ENCODE measurements around the gene DUSP2.

The DUSP2 gene

DNA sequence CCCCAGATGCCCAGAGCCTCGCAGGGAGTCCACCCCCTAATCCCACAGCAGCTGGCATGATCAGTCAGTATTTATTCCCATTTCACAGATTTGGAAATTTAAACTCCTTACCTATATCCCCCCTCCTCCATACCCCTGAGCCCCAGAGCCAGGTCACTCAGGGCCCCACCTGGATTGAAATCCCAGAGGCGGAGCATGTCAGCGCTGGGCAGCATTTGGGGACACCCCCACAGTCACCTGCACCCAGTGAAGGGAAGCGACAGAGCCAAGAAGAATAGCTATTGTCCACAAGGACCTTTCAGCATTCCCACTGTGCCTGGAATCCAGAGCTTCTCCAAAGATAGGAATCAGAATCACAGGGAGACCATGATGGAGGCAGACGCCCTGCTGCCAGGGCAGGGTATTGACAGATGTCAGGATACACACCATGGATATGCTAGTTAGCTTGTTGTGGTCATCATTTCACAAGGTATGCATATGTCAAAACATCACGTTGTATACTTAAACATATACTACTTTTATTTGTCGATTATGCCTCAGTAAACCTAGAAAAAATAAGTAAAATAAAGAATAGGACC lies 6.0 kb downstream of the DUSP2 start:
- peak overlapping the region; percentile 42; the same call in 1 of the 2 replicates for H3K27ac ChIP-seq
- TF ChIP-seq, protein P1, sequence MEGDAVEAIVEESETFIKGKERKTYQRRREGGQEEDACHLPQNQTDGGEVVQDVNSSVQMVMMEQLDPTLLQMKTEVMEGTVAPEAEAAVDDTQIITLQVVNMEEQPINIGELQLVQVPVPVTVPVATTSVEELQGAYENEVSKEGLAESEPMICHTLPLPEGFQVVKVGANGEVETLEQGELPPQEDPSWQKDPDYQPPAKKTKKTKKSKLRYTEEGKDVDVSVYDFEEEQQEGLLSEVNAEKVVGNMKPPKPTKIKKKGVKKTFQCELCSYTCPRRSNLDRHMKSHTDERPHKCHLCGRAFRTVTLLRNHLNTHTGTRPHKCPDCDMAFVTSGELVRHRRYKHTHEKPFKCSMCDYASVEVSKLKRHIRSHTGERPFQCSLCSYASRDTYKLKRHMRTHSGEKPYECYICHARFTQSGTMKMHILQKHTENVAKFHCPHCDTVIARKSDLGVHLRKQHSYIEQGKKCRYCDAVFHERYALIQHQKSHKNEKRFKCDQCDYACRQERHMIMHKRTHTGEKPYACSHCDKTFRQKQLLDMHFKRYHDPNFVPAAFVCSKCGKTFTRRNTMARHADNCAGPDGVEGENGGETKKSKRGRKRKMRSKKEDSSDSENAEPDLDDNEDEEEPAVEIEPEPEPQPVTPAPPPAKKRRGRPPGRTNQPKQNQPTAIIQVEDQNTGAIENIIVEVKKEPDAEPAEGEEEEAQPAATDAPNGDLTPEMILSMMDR (IDR thresholded peaks at IDR 0.05): no peak
- no peak for TF ChIP-seq ZFX (IDR thresholded peaks at IDR 0.05; ENCODE audit: borderline replicate concordance)

DNA sequence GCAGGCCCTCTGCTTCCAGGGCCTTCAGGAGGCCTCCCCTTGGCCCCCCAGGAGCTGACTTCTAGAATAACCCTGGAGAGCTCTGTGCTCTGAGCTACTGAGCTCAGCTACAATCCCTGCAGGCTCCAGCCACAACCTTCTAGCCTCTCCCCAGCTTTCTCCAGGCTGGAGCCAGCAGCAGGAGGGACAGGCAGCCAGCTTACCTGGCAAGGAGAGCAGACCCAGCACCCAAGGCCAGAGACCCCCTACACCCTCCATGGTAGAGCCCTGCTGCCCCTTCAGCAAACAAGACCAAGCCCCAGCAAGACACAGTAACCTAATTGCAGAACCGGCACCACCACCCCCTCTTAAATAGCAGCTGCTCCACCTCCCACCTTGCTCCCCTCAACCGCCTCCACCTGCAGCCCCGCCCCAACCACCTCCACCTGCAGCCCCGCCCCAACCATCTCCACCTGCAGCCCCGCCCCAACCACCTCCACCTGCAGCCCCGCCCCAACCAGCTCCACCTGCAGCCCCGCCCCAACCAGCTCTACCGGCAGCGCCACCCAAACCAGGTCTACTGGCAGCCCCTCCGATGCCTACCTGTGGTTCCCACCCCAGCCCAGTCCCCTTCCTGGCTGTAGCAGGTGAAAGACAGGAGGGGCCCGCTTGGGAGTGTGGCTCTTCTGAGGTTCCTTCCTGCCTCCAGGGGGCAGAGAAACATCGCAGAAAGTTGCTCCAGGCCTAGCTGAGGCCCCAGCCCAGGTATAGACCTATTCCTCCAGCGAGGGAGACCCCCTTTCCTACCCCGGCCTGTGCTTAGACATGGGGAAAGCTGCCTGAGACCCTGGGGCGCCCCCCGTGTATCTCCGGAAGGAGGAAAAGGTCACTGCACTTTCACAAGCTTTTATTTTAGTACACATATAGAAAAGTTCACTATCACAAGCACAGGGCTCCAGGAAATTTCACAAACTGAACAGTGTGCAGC lies 6.8 kb downstream of the DUSP2 start, which contains the start of gene ASTL:
ASTL (minus strand) TSS at position 324 of the 967 bp plus-strand sequence; CDS start at position 258, 66 bp downstream.
- TF ChIP-seq ZFX (IDR thresholded peaks at IDR 0.05; ENCODE audit: borderline replicate concordance): no peak
- TF ChIP-seq, protein P1 (IDR thresholded peaks at IDR 0.05): peak; percentile 44
- peak within 1 kb of the TSS; percentile 42; the same call in 1 of the 2 replicates for H3K27ac ChIP-seq

DNA sequence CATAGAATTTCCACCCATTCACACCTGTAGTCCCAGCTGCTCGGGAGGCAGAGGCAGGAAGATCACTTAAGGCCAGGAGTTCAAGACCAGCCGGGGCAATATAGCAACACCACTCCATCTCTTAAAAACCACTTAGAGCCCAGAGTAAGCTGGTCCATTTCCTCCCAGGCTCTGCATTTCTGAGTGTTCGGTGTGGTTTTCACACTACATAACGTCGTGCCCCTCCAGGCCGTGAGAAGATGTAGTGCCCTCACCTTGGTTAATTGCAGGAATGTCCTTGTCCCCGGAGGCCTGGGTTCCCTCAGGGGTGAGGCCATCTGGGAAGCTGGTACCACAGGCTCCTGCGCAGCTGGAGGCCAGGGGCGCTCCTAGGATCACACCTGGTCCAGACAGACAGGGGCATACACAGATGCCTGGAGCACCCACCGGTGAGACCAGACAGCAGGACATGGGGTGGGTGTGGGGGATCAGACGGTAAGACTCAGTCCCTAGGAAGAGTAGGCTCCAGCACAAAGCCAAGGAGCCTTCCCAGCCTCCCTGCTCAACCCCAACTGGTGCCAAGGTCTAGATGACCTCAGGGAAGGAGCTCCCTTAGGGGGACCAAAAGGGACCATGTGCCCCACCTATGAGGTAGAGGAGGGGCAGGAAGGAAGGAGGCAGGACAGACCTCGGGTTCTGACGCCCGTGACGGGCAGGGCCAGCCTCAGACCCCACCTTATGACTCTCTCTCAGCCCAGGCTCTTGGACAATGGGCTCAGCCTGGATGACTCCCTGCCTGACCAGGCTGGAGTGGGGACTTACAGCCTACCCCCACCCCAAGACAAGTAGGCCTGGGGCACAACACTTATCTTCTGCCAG lies 7.7 kb downstream of the DUSP2 start:
- TF ChIP-seq, protein P1 (IDR thresholded peaks at IDR 0.05): no peak
- no peak for TF ChIP-seq ZFX (IDR thresholded peaks at IDR 0.05; ENCODE audit: borderline replicate concordance)
- no peak overlapping the region for H3K27ac ChIP-seq

DNA sequence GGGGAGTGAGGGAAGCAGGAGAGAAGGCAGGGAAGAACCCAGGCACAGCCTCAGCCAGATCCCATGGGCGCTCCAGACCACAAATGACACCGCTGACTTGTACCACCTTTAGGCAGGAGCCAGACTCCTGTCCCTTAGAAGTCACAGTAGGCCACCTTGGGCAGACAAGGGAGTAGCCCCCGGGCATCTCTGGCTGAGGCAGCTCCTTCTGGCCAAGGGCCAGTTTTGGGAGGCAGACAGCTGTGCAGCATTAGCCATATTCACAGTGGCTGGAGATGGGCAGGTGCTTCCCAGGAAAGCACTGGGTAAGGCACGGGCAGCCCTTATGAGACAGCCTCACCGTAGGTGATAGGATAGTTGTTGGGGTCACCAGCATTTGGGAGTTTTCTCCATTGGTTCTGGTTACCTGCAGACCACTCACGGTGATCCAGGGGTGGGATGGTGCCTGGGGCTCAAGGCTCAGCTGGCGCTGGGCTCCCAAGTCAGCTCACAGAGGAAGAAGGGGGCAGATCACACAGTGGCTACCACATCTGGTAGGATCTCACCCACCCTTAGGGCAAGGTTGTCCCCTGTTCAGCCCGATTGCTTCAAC lies 9.0 kb downstream of the DUSP2 start:
- TF ChIP-seq ZFX (IDR thresholded peaks at IDR 0.05; ENCODE audit: borderline replicate concordance): no peak
- TF ChIP-seq, protein P1 (IDR thresholded peaks at IDR 0.05): no peak
- H3K27ac ChIP-seq: no peak overlapping the region

DNA sequence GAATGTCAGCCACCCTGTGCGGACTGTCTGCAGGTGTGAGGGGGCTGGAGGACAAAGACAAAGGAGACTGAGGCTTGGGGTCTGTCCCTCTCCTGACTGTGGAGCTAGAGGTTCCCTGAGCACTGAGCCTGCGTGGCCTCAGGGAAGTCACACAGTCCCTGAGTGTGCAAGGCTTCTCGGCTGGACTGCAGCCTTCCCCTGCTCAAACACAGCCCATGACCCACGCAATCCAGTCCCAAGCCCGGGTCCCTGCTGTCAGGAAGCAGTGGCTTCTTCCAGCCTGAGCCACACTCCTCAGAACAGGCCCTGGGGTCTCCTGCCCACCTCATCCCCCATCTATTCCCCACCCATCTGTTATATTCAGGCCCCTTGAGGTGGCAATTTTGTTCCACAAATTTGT lies 9.6 kb downstream of the DUSP2 start:
- H3K27ac ChIP-seq: no peak overlapping the region
- no peak for TF ChIP-seq ZFX (IDR thresholded peaks at IDR 0.05; ENCODE audit: borderline replicate concordance)
- TF ChIP-seq, protein P1 (IDR thresholded peaks at IDR 0.05): no peak

DNA sequence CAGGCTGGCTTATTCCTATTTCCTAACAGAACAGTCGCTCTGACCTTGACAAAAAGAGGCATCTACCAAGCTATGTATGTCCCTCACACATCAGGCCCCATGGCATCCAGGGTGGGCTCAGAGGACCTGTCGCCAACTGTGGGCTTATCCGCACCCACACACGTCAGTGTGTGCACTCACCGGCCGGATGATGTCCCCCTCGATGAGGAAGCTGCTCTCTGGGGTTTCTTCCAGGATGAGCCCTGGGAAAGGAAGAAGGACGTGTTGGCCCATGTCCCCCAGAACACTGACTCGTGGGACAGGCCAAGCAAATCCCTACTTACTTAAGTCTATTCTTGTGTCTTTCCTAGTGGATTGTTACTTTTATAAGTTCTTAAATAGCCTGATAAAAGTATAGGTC lies 10.1 kb downstream of the DUSP2 start:
- TF ChIP-seq, protein P1 (IDR thresholded peaks at IDR 0.05): no peak
- TF ChIP-seq ZFX (IDR thresholded peaks at IDR 0.05; ENCODE audit: borderline replicate concordance): no peak
- H3K27ac ChIP-seq: no peak overlapping the region
